ENCODE results near the gene DOCK1.

- TF ChIP-seq CTCF (IDR thresholded peaks at IDR 0.05): peak; percentile 6
- TF ChIP-seq EZH2 (IDR thresholded peaks at IDR 0.05): no peak
- TF ChIP-seq EZH2phosphoT487 (IDR thresholded peaks at IDR 0.05): no peak
Measured at GRCh38 chr10:126907423-126907970, 2.3 kb downstream of the DOCK1 start.
